Pulmonary artery endothelial cell (primary cell): ENCODE data around the gene DAZ3. TPM values are rescaled to one million over a fixed set of nuclear protein-coding genes. Genes with fewer than 3 reads are reported as not detected.
"Not testable (repeated sequence)": the region's sequence is repeated elsewhere in the genome, so short reads cannot be mapped to it uniquely, and the experiment has no call there.

Experiments used
- DNase-seq: peaks from one replicate; pipeline ENCODE4 v3.0.0-alpha.2; 2011; ENCODE audit warnings: low read depth, low spot score
- total RNA-seq: library from RNA; depleted of rRNA; stranded (reverse); fragments of >200 nt; gene quantifications from 2 replicates; pipeline ENCODE4 v1.2.3, GENCODE V29; 2014

The DAZ3 gene, protein sequence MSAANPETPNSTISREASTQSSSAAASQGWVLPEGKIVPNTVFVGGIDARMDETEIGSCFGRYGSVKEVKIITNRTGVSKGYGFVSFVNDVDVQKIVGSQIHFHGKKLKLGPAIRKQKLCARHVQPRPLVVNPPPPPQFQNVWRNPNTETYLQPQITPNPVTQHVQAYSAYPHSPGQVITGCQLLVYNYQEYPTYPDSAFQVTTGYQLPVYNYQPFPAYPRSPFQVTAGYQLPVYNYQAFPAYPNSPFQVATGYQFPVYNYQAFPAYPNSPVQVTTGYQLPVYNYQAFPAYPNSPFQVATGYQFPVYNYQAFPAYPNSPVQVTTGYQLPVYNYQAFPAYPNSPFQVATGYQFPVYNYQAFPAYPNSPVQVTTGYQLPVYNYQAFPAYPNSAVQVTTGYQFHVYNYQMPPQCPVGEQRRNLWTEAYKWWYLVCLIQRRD
- not detected in 2 replicates for total RNA-seq

DNA sequence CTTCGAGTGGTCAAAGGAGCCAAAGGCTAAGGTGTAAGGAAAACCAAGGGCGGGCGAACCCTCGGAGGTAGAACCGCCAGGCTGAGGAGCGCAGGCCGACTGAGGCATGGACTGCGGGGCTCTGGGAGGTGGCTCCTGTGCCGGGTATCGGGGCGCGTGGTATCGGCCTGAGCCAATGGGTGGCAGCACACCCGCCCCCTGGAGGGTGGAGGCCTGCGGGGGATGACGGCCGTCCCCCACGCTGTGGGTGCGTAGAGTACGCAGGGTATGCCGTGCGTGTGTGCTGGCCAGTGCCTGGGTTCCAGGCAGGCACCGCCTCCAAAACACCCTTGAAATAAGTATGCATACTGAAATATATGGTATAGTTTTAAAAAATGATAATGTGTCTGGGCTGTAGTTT is at the start of gene DAZ3:
DAZ3 (minus strand) TSS at position 101 of the 400 bp plus-strand sequence. CDS start 208 bp downstream, outside the sequence.
- not testable (repeated sequence) for DNase-seq

DNA sequence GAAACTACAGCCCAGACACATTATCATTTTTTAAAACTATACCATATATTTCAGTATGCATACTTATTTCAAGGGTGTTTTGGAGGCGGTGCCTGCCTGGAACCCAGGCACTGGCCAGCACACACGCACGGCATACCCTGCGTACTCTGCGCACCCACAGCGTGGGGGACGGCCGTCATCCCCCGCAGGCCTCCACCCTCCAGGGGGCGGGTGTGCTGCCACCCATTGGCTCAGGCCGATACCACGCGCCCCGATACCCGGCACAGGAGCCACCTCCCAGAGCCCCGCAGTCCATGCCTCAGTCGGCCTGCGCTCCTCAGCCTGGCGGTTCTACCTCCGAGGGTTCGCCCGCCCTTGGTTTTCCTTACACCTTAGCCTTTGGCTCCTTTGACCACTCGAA is 20.4 kb upstream of the DAZ3 start, which contains the start of gene DAZ4:
DAZ4 (plus strand) TSS at position 301 of the 400 bp plus-strand sequence. CDS start 208 bp downstream, outside the sequence.
- DNase-seq: not testable (repeated sequence)

DNA sequence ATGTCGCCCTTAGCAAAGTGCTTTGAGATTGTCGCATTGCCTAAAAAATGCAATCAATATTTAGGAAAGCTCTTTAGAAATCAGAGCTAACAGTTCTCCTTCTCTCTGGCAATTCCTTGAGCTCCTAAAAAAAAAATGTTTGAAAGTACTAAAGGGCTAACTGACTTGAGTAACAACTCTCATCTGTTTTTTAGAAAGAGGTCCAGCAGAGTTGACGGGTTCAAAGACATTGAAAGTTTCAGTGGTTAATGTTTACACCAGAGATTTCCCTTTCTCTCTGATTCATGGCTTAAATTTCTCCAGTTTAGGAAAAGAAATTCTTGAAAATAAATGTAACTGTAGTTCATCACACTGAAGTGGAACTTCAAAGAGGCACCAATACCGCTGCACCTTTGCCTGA is 11.9 kb upstream of the DAZ3 start:
- DNase-seq: not testable (repeated sequence)

DNA sequence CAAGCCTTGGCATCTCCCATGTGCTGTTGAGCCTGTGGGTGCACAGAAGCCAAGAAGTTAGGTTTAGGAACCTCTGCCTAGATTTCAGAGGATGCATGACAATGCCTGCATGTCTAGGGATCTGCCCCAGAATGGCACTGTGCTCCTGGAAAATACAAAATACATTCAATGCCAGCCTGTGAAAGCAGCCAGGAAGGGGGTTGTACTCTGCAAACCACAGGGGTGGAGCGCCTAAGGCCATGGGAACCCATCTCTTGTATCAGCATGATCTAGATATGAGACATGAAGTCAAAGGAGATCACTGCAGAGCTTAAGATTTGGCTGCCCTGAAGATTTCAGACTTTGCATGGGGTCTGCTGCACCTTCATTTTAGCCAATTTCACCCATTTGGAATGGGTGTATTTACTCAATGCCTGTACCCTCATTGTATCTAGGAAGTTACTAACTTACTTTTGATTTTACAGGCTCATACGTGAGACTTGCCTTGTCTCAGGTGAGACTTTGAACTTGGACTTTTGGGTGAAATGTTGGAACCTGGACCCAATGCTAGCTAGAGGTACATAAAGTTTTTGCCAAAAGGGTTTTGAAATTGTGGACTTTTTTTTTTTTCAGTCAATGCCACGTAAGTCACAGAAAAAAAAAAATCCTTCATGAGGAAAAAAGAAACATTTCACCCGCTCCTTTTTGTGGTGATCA is 11.1 kb upstream of the DAZ3 start:
- not testable (repeated sequence) for DNase-seq

DNA sequence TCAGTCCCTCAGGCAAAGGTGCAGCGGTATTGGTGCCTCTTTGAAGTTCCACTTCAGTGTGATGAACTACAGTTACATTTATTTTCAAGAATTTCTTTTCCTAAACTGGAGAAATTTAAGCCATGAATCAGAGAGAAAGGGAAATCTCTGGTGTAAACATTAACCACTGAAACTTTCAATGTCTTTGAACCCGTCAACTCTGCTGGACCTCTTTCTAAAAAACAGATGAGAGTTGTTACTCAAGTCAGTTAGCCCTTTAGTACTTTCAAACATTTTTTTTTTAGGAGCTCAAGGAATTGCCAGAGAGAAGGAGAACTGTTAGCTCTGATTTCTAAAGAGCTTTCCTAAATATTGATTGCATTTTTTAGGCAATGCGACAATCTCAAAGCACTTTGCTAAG is 8.6 kb upstream of the DAZ3 start:
- DNase-seq: not testable (repeated sequence)

Other genes starting within 250 kb of the DAZ3 start
- gene BPY2B, start 195.4 kb downstream of the DAZ3 start, total RNA-seq: not detected in 2 replicates
- not detected in 2 replicates for gene DAZ4, start 20.5 kb upstream of the DAZ3 start, total RNA-seq
- not detected in 2 replicates for gene BPY2C, start 238.7 kb upstream of the DAZ3 start, total RNA-seq